ENCODE data around the gene TRIM2. TPM values are rescaled to one million over a fixed set of nuclear protein-coding genes. Genes with fewer than 3 reads are reported as not detected.

Gene TRIM2
- total RNA-seq, 1 experiment from 2014 or later: 93.2 TPM

DNA sequence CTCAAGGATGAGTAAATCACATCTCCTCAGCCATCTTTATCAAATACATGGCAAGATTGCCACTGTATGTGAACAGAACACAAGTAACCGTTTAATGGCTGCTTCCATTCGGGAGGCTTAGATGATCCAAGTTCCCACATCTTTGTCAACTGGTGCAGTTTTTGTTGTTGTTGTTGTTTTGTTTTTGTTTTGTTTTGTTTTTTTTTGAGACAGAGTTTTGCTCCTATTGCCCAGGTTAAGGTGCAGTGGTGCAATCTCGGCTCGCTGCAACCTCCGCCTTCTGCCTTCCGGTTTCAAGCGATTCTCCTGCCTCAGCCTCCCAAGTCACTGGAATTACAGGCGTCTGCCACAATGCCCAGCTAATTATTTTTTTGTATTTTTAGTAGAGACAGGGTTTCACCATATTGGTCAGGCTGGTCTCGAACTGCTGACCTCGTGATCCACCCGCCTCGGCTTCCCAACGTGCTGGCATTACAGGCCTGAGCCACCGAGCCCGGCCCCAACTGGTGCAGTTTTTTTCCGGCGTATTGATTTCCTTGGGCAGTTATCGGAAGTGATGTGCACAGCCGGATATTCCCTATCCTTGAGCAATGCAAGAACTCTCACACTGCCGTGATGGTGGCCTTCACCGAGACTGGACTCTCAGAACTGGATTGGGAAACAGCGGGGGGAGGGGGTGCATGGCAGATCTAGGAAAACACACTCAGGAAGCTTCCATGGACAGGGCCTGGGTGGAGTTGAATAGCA is 29.2 kb upstream of the TRIM2 start:
- no peaks in the 10 kb centered on the region for H3K4me1 ChIP-seq (ENCODE audit: insufficient read depth, low read length, poor library complexity, severe bottlenecking)
- intact Hi-C loops (cut with micrococcal nuclease; ENCODE audit: unreplicated experiment): no loop called here
- CTCF ChIA-PET: no interaction called here
- no TSS peak for BruUV-seq (replicated peaks)
- H3K27me3 ChIP-seq (replicated peaks; ENCODE audit: insufficient read depth, low read depth, low read length, poor library complexity): no peaks in the 10 kb centered on the region
- no peaks in the 10 kb centered on the region for H3K36me3 ChIP-seq (ENCODE audit: insufficient read depth, low read length, poor library complexity, severe bottlenecking)
- no peak for DNase-seq (ENCODE audit: low spot score)
- H3K4me3 ChIP-seq (ENCODE audit: low read depth, low read length, poor library complexity, severe bottlenecking): no peak overlapping the region
- H3K9me3 ChIP-seq (ENCODE audit: low read depth, low read length, poor library complexity, severe bottlenecking): no peaks in the 10 kb centered on the region
- POLR2A ChIA-PET (ENCODE audit: low non-redundant PET): no interaction called here
- no peak overlapping the region for H3K27ac ChIP-seq (ENCODE audit: low read depth, low read length, poor library complexity, severe bottlenecking)
- TF ChIP-seq CTCF (conservative IDR thresholded peaks at IDR 0.05; ENCODE audit: low read depth, low read length) (no peak), EZH2 (IDR thresholded peaks at IDR 0.05; ENCODE audit: borderline replicate concordance, low read depth, low read length, poor library complexity, severe bottlenecking) (no peak)

- Histone ChIP-seq H3K4me3 (ENCODE audit: low read depth, low read length, poor library complexity, severe bottlenecking) (no peak overlapping the region), H3K36me3 (ENCODE audit: insufficient read depth, low read length, poor library complexity, severe bottlenecking) (no peaks in the 10 kb centered on the region), H3K27ac (ENCODE audit: low read depth, low read length, poor library complexity, severe bottlenecking) (no peak overlapping the region), H3K27me3 (replicated peaks; ENCODE audit: insufficient read depth, low read depth, low read length, poor library complexity) (no peaks in the 10 kb centered on the region), H3K4me1 (ENCODE audit: insufficient read depth, low read length, poor library complexity, severe bottlenecking) (no peaks in the 10 kb centered on the region), H3K9me3 (ENCODE audit: low read depth, low read length, poor library complexity, severe bottlenecking) (no peaks in the 10 kb centered on the region)
- TF ChIP-seq EZH2 (IDR thresholded peaks at IDR 0.05; ENCODE audit: borderline replicate concordance, low read depth, low read length, poor library complexity, severe bottlenecking): no peak
- no peak for TF ChIP-seq CTCF (conservative IDR thresholded peaks at IDR 0.05; ENCODE audit: low read depth, low read length)
- no TSS peak for BruUV-seq (replicated peaks)
- intact Hi-C loops (cut with micrococcal nuclease; ENCODE audit: unreplicated experiment): no loop called here
- DNase-seq (ENCODE audit: low spot score): no peak
- ChIA-PET POLR2A (ENCODE audit: low non-redundant PET) (no interaction called here), CTCF (no interaction called here)
Measured at GRCh38 chr4:153176938-153177337, 27.3 kb upstream of the TRIM2 start.

- Histone ChIP-seq H3K36me3 (ENCODE audit: insufficient read depth, low read length, poor library complexity, severe bottlenecking) (no peaks in the 10 kb centered on the region), H3K9me3 (ENCODE audit: low read depth, low read length, poor library complexity, severe bottlenecking) (no peaks in the 10 kb centered on the region), H3K27me3 (replicated peaks; ENCODE audit: insufficient read depth, low read depth, low read length, poor library complexity) (no peaks in the 10 kb centered on the region), H3K27ac (ENCODE audit: low read depth, low read length, poor library complexity, severe bottlenecking) (no peak overlapping the region), H3K4me1 (ENCODE audit: insufficient read depth, low read length, poor library complexity, severe bottlenecking) (no peaks in the 10 kb centered on the region), H3K4me3 (ENCODE audit: low read depth, low read length, poor library complexity, severe bottlenecking) (no peak overlapping the region)
- TF ChIP-seq CTCF (conservative IDR thresholded peaks at IDR 0.05; ENCODE audit: low read depth, low read length): no peak
- TF ChIP-seq EZH2 (IDR thresholded peaks at IDR 0.05; ENCODE audit: borderline replicate concordance, low read depth, low read length, poor library complexity, severe bottlenecking): no peak
- ChIA-PET CTCF (no interaction called here), POLR2A (ENCODE audit: low non-redundant PET) (no interaction called here)
- no peak for DNase-seq (ENCODE audit: low spot score)
- intact Hi-C loops (cut with micrococcal nuclease; ENCODE audit: unreplicated experiment): no loop called here
- no TSS peak for BruUV-seq (replicated peaks)
Measured at GRCh38 chr4:153177841-153178240, 26.4 kb upstream of the TRIM2 start.

Data from A673 (cell line).